K562 (cell line): Measurements from ENCODE around the gene CSRP2. TPM values are rescaled to one million over a fixed set of nuclear protein-coding genes. Genes with fewer than 3 reads are reported as not detected.

Experiments used
- ATAC-seq: fragments of 200-7000 bp; cut with Tn5 transposase; 3 replicates; pipeline ENCODE4 v1.9.1; 2020; ENCODE audit warnings: moderate library complexity
- BruUV-seq: library from RNA; stranded (reverse); fragments of 400-500 nt; replicated peaks from 2 replicates; lab custom pipeline; 2021; lab: Mats Ljungman, UMichigan
- CTCF ChIA-PET: fragments of 300-600 bp; formaldehyde crosslinking; extraction: SDS; loops from one replicate; lab custom pipeline; 2021; ENCODE audit warnings: low intra/inter-chr PET ratio; lab: Yijun Ruan, JAX
- POLR2A ChIA-PET: fragments of 300-600, 350-650 bp; sonication (Branson Sonifier 250); formaldehyde crosslinking; extraction: SDS; loops from one replicate; lab custom pipeline; 2021; ENCODE audit warnings: antibody characterized with exemption, inconsistent platforms; lab: Yijun Ruan, JAX
- DNase-seq, 4 experiments: peaks; one replicate each; pipeline versions ENCODE4 v3.0.0 to v3.0.0-alpha.2; 2011 to 2018; ENCODE audit warnings: low spot score in 3 of 4, mixed read lengths in 3 of 4; ENCODE audit errors: extremely low read depth in 1 of 4
- FAIRE-seq: peaks from 2 replicates; lab custom pipeline; 2011; peaks lifted over from hg19 to GRCh38; lab: Jason Lieb, UNC
- H2AFZ ChIP-seq: 2 replicates; pipeline ENCODE4 v1.6.0; 2011; ENCODE audit warnings: low read depth, low read length, control low read depth, inconsistent platforms
- H3K27ac ChIP-seq: fragments of 200-600 bp; 3 replicates; pipeline ENCODE4 v1.8.0; 2011; ENCODE audit warnings: low read depth, mild to moderate bottlenecking, control low read depth, inconsistent platforms, low read length, moderate library complexity, mixed read lengths; ENCODE audit errors: extremely low read depth
- H3K27me3 ChIP-seq, 2 experiments: fragments of 300-600 bp in 1 of 2; 2 replicates in 1 of 2; 3 replicates in 1 of 2; pipeline versions ENCODE4 v1.6.0 to v1.8.0; 2011; ENCODE audit warnings: inconsistent platforms in 2 of 2, low read length in 2 of 2, mild to moderate bottlenecking in 1 of 2, mixed read lengths in 1 of 2, moderate library complexity in 1 of 2; ENCODE audit not compliant: control insufficient read depth in 2 of 2, insufficient read depth in 2 of 2
- H3K36me3 ChIP-seq: fragments of 300-600 bp; 3 replicates; pipeline ENCODE4 v1.8.0; 2011; ENCODE audit warnings: mild to moderate bottlenecking, low read length, inconsistent platforms; ENCODE audit not compliant: control insufficient read depth, insufficient read depth
- H3K4me1 ChIP-seq, 2 experiments: fragments of 200-600 bp in 1 of 2; replicated peaks in 1 of 2; 2 replicates in 1 of 2; 3 replicates in 1 of 2; pipeline versions ENCODE4 v1.5.1 to v1.8.0; 2011; ENCODE audit warnings: inconsistent platforms in 2 of 2, low read length in 2 of 2, mild to moderate bottlenecking in 1 of 2, mixed read lengths in 1 of 2, moderate library complexity in 1 of 2; ENCODE audit not compliant: control insufficient read depth in 2 of 2, insufficient read depth in 2 of 2
- H3K4me2 ChIP-seq: 2 replicates; pipeline ENCODE4 v1.6.1; 2011; ENCODE audit warnings: low read length, control low read depth, inconsistent platforms, mixed read lengths; ENCODE audit not compliant: insufficient read depth
- H3K4me3 ChIP-seq: fragments of 200-600 bp; sonication (generic), shearing (Covaris generic); 2 replicates; pipeline ENCODE4 v1.5.1; 2016; ENCODE audit warnings: control low read depth, inconsistent platforms
- H3K79me2 ChIP-seq: fragments of 200-600 bp; 3 replicates; pipeline ENCODE4 v1.8.0; 2011; ENCODE audit warnings: low read length, inconsistent platforms; ENCODE audit not compliant: control insufficient read depth, insufficient read depth
- H3K9ac ChIP-seq, 2 experiments: 2 replicates each; pipeline versions ENCODE4 v1.6.0 to v1.6.1; 2011; ENCODE audit warnings: low read depth in 2 of 2, low read length in 2 of 2, control low read depth in 1 of 2, inconsistent platforms in 1 of 2, mild to moderate bottlenecking in 1 of 2, mixed read lengths in 1 of 2; ENCODE audit not compliant: insufficient read depth in 1 of 2
- H3K9me1 ChIP-seq: one replicate; pipeline ENCODE4 v1.6.0; 2011; ENCODE audit warnings: inconsistent platforms, mild to moderate bottlenecking, low read length, moderate library complexity; ENCODE audit not compliant: control insufficient read depth, insufficient read depth
- H3K9me3 ChIP-seq: replicated peaks from 2 replicates; pipeline ENCODE4 v1.5.1; 2011; ENCODE audit warnings: low read depth, low read length, inconsistent platforms; ENCODE audit not compliant: control insufficient read depth, insufficient read depth
- H4K20me1 ChIP-seq: replicated peaks from 2 replicates; pipeline ENCODE4 v1.6.1; 2011; ENCODE audit warnings: low read length, inconsistent platforms, mixed read lengths; ENCODE audit not compliant: control insufficient read depth, insufficient read depth
- ASH1L ChIP-seq: fragments of 450-650 bp; IDR thresholded peaks from 2 replicates; pipeline ENCODE4 v1.6.1; 2018; ENCODE audit warnings: borderline replicate concordance, mild to moderate bottlenecking, low read depth; ENCODE audit not compliant: partially characterized antibody
- DMBX1 ChIP-seq: fragments of 250-450 bp; sonication (Bioruptor Pico); IDR thresholded peaks from 2 replicates; pipeline ENCODE4 v1.8.0; 2022; ENCODE audit warnings: inconsistent platforms, mild to moderate bottlenecking, moderate library complexity, borderline replicate concordance
- FOSL1 ChIP-seq: fragments of 200-800 bp; sonication (Bioruptor generic); conservative IDR thresholded peaks from 2 replicates; pipeline ENCODE4 v1.6.1; 2016; ENCODE audit warnings: missing genetic modification characterization, missing compliant biosample characterization
- IFI16 ChIP-seq: fragments of 250-450 bp; sonication (Bioruptor Pico); IDR thresholded peaks from 2 replicates; pipeline ENCODE4 v2.1.2; 2022; ENCODE audit warnings: mild to moderate bottlenecking, inconsistent platforms
- MITF ChIP-seq: IDR thresholded peaks from 2 replicates; pipeline ENCODE4 v1.6.1; 2014; ENCODE audit warnings: antibody characterized with exemption
- PHF8 ChIP-seq: fragments of 200-600 bp; sonication (generic); IDR thresholded peaks from 2 replicates; pipeline ENCODE4 v1.6.1; 2012; ENCODE audit warnings: mixed run types, mild to moderate bottlenecking, inconsistent platforms, low read length, moderate library complexity, borderline replicate concordance
- PTRF ChIP-seq: fragments of 450-650 bp; IDR thresholded peaks from 2 replicates; pipeline ENCODE4 v1.6.1; 2016; ENCODE audit warnings: mild to moderate bottlenecking, missing genetic modification characterization, missing compliant biosample characterization
- ZNF232 ChIP-seq: sonication (generic); formaldehyde crosslinking; IDR thresholded peaks from 2 replicates; pipeline ENCODE4 v1.8.0; 2022; ENCODE audit warnings: mild to moderate bottlenecking, missing genetic modification reagents
- ZNF316 ChIP-seq: fragments of 450-650 bp; IDR thresholded peaks from 2 replicates; pipeline ENCODE4 v1.6.1; 2016
- WGBS: fragments of 100-300 bp; shearing (Covaris generic); methylation state at CpG from one replicate; pipeline ENCODE4 v1.1.6; 2016; ENCODE audit warnings: low coverage, mixed read lengths; ENCODE audit not compliant: insufficient coverage; ENCODE audit errors: missing lambda C conversion rate; 5-methylcytosine and 5-hydroxymethylcytosine counted together
- in situ Hi-C: fragments of 300-500 bp; cut with MboI; formaldehyde crosslinking; loops from 4 replicates; pipeline ENCODE4 v1.15.0; 2018; ENCODE audit warnings: inconsistent platforms, mixed read lengths
- intact Hi-C: fragments of 100-400 bp; cut with micrococcal nuclease; formaldehyde crosslinking; loops from 2 replicates; pipeline ENCODE4 v1.14.2; 2022
- polyA plus RNA-seq, 8 experiments: library from polyadenylated mRNA; depleted of rRNA in 4 of 8; stranded (reverse) in 5 of 8; unstranded in 3 of 8; fragments of >200 nt; fragmentation: Nextera tagmentation in 2 of 8; fragmentation: Illumina TruSeq in 1 of 8; extraction: Ambion mirVana in 2 of 8; extraction: Trizol in 1 of 8; gene quantifications; 2 replicates each; pipeline versions ENCODE4 v1.2.1 to v1.2.3, GENCODE V29; 2011 to 2014; ENCODE audit warnings: inconsistent platforms in 1 of 8, missing spikeins in 1 of 8
- total RNA-seq, 7 experiments: library from RNA; depleted of rRNA in 6 of 7; stranded (reverse); fragments of >200 nt in 6 of 7; fragmentation: Illumina TruSeq in 2 of 7; extraction: Trizol in 2 of 7; gene quantifications; 2 replicates each; pipeline versions ENCODE4 v1.2.1 to v1.2.3, GENCODE V29; 2011 to 2021; ENCODE audit warnings: low replicate concordance in 1 of 7

CSRP2 gene
- total and polyA plus RNA-seq, 9 of the 15 experiments (the other 6 are each of a cell fraction or from before 2014, with no cell fraction given) = 0.32 to 6.2 (median 2.3) TPM

GRCh38 chr12:76855271-76855670 lies 23.5 kb downstream of the CSRP2 start (continued):
- TF ChIP-seq MITF (no peak), PHF8 (no peak), PTRF (tag) (no peak)

- no peak for DNase-seq
- WGBS = 81% methylated on average over 1 of the region's 1 CpG
- H3K27ac ChIP-seq = no peak overlapping the region
- no peaks in the 10 kb centered on the region for H3K27me3 ChIP-seq
- ATAC-seq = no peak
- no peaks in the 10 kb centered on the region for H3K4me1 ChIP-seq
- no TSS peak for BruUV-seq
- ChIA-PET CTCF (no interaction called here), POLR2A (interaction anchor here (0.9 kb wide), 1 partner anchor 13 kb away, joined by 3 read pairs; no protein-coding TSS in a partner anchor)
- H3K79me2 ChIP-seq = no peaks in the 10 kb centered on the region
- FAIRE-seq = no peak
- TF ChIP-seq DMBX1 (CRISPR knock-in tag) (no peak), ASH1L (no peak), ZNF316 (no peak), FOSL1 (tag) (no peak), IFI16 (CRISPR knock-in tag) (no peak), ZNF232 (CRISPR knock-in tag) (no peak)
- H3K36me3 ChIP-seq = peaks cover 25% of the 10 kb centered on the region
- in situ Hi-C loops = no loop called here
- H3K9me3 ChIP-seq = no peaks in the 10 kb centered on the region
- no peak overlapping the region for H3K4me3 ChIP-seq
- H4K20me1 ChIP-seq = no peaks in the 10 kb centered on the region
- no peak overlapping the region for H2AFZ ChIP-seq
- no peak overlapping the region for H3K4me2 ChIP-seq
- H3K9ac ChIP-seq = no peak overlapping the region
- intact Hi-C loops = no loop called here
- H3K9me1 ChIP-seq = no peaks in the 10 kb centered on the region
Observed at GRCh38 chr12:76852106-76852505, 26.7 kb downstream of the CSRP2 start.
